ENCODE data around the gene AFG1L.

AFG1L gene

GRCh38 chr6:108452711-108453195, 157.9 kb downstream of the AFG1L start:
- Histone ChIP-seq H3K4me3 (ENCODE audit: low read length) (no peak overlapping the region), H3K9ac (ENCODE audit: low read length) (no peak overlapping the region), H3K9me3 (ENCODE audit: control insufficient read depth, low read length) (no peaks in the 10 kb centered on the region), H3K27me3 (ENCODE audit: control insufficient read depth, insufficient read depth, low read length) (no peaks in the 10 kb centered on the region), H3K4me1 (ENCODE audit: control insufficient read depth, insufficient read depth, low read length) (no peaks in the 10 kb centered on the region), H3K36me3 (ENCODE audit: control insufficient read depth, insufficient read depth, low read length) (no peaks in the 10 kb centered on the region)

- no peaks in the 10 kb centered on the region for H3K4me1 ChIP-seq (ENCODE audit: control insufficient read depth, insufficient read depth, low read length)
- H3K27me3 ChIP-seq (ENCODE audit: control insufficient read depth, insufficient read depth, low read length): no peaks in the 10 kb centered on the region
- H3K9me3 ChIP-seq (ENCODE audit: control insufficient read depth, low read length): no peaks in the 10 kb centered on the region
- H3K4me3 ChIP-seq (ENCODE audit: low read length): no peak overlapping the region
- no peak overlapping the region for H3K9ac ChIP-seq (ENCODE audit: low read length)
- H3K36me3 ChIP-seq (ENCODE audit: control insufficient read depth, insufficient read depth, low read length): no peaks in the 10 kb centered on the region
Measured at GRCh38 chr6:108453601-108454185, 158.8 kb downstream of the AFG1L start.

- Histone ChIP-seq H3K36me3 (ENCODE audit: control insufficient read depth, insufficient read depth, low read length) (no peaks in the 10 kb centered on the region), H3K9me3 (ENCODE audit: control insufficient read depth, low read length) (no peaks in the 10 kb centered on the region), H3K27me3 (ENCODE audit: control insufficient read depth, insufficient read depth, low read length) (no peaks in the 10 kb centered on the region), H3K4me1 (ENCODE audit: control insufficient read depth, insufficient read depth, low read length) (no peaks in the 10 kb centered on the region), H3K9ac (ENCODE audit: low read length) (no peak overlapping the region), H3K4me3 (ENCODE audit: low read length) (no peak overlapping the region)
Measured at GRCh38 chr6:108454356-108454755, 159.5 kb downstream of the AFG1L start.

GRCh38 chr6:108455688-108456087, 160.8 kb downstream of the AFG1L start:
- no peaks in the 10 kb centered on the region for H3K27me3 ChIP-seq (ENCODE audit: control insufficient read depth, insufficient read depth, low read length)
- no peak overlapping the region for H3K4me3 ChIP-seq (ENCODE audit: low read length)
- H3K4me1 ChIP-seq (ENCODE audit: control insufficient read depth, insufficient read depth, low read length): no peaks in the 10 kb centered on the region
- H3K9me3 ChIP-seq (ENCODE audit: control insufficient read depth, low read length): no peaks in the 10 kb centered on the region
- no peak overlapping the region for H3K9ac ChIP-seq (ENCODE audit: low read length)
- H3K36me3 ChIP-seq (ENCODE audit: control insufficient read depth, insufficient read depth, low read length): no peaks in the 10 kb centered on the region

- Histone ChIP-seq H3K9me3 (ENCODE audit: control insufficient read depth, low read length) (no peaks in the 10 kb centered on the region), H3K9ac (ENCODE audit: low read length) (no peak overlapping the region), H3K27me3 (ENCODE audit: control insufficient read depth, insufficient read depth, low read length) (no peaks in the 10 kb centered on the region), H3K4me1 (ENCODE audit: control insufficient read depth, insufficient read depth, low read length) (no peaks in the 10 kb centered on the region), H3K36me3 (ENCODE audit: control insufficient read depth, insufficient read depth, low read length) (no peaks in the 10 kb centered on the region), H3K4me3 (ENCODE audit: low read length) (no peak overlapping the region)
Measured at GRCh38 chr6:108463784-108464183, 168.9 kb downstream of the AFG1L start.

- no peak overlapping the region for H3K4me3 ChIP-seq (ENCODE audit: low read length)
Measured at GRCh38 chr6:108464418-108465097, 169.7 kb downstream of the AFG1L start.

GRCh38 chr6:108465098-108465495, 170.2 kb downstream of the AFG1L start:
- Histone ChIP-seq H3K4me1 (ENCODE audit: control insufficient read depth, insufficient read depth, low read length) (no peaks in the 10 kb centered on the region), H3K4me3 (ENCODE audit: low read length) (no peak overlapping the region), H3K9me3 (ENCODE audit: control insufficient read depth, low read length) (no peaks in the 10 kb centered on the region), H3K36me3 (ENCODE audit: control insufficient read depth, insufficient read depth, low read length) (no peaks in the 10 kb centered on the region), H3K27me3 (ENCODE audit: control insufficient read depth, insufficient read depth, low read length) (no peaks in the 10 kb centered on the region), H3K9ac (ENCODE audit: low read length) (no peak overlapping the region)

More at GRCh38 chr6:108464418-108465097, 169.7 kb downstream of the AFG1L start:
- Histone ChIP-seq H3K9me3 (ENCODE audit: control insufficient read depth, low read length) (no peaks in the 10 kb centered on the region), H3K27me3 (ENCODE audit: control insufficient read depth, insufficient read depth, low read length) (no peaks in the 10 kb centered on the region), H3K9ac (ENCODE audit: low read length) (no peak overlapping the region), H3K4me1 (ENCODE audit: control insufficient read depth, insufficient read depth, low read length) (no peaks in the 10 kb centered on the region), H3K36me3 (ENCODE audit: control insufficient read depth, insufficient read depth, low read length) (no peaks in the 10 kb centered on the region)

GRCh38 chr6:108468346-108468745, 173.5 kb downstream of the AFG1L start:
- no peaks in the 10 kb centered on the region for H3K36me3 ChIP-seq (ENCODE audit: control insufficient read depth, insufficient read depth, low read length)
- no peak overlapping the region for H3K9ac ChIP-seq (ENCODE audit: low read length)
- H3K4me1 ChIP-seq (ENCODE audit: control insufficient read depth, insufficient read depth, low read length): no peaks in the 10 kb centered on the region
- H3K4me3 ChIP-seq (ENCODE audit: low read length): no peak overlapping the region
- no peaks in the 10 kb centered on the region for H3K27me3 ChIP-seq (ENCODE audit: control insufficient read depth, insufficient read depth, low read length)
- no peaks in the 10 kb centered on the region for H3K9me3 ChIP-seq (ENCODE audit: control insufficient read depth, low read length)

- Histone ChIP-seq H3K27me3 (ENCODE audit: control insufficient read depth, insufficient read depth, low read length) (no peaks in the 10 kb centered on the region), H3K9ac (ENCODE audit: low read length) (no peak overlapping the region), H3K36me3 (ENCODE audit: control insufficient read depth, insufficient read depth, low read length) (no peaks in the 10 kb centered on the region), H3K9me3 (ENCODE audit: control insufficient read depth, low read length) (no peaks in the 10 kb centered on the region), H3K4me1 (ENCODE audit: control insufficient read depth, insufficient read depth, low read length) (no peaks in the 10 kb centered on the region), H3K4me3 (ENCODE audit: low read length) (no peak overlapping the region)
Measured at GRCh38 chr6:108469316-108469715, 174.5 kb downstream of the AFG1L start.

- no peak overlapping the region for H3K4me3 ChIP-seq (ENCODE audit: low read length)
- H3K27me3 ChIP-seq (ENCODE audit: control insufficient read depth, insufficient read depth, low read length): no peaks in the 10 kb centered on the region
- no peaks in the 10 kb centered on the region for H3K4me1 ChIP-seq (ENCODE audit: control insufficient read depth, insufficient read depth, low read length)
- H3K9me3 ChIP-seq (ENCODE audit: control insufficient read depth, low read length): no peaks in the 10 kb centered on the region
- no peaks in the 10 kb centered on the region for H3K36me3 ChIP-seq (ENCODE audit: control insufficient read depth, insufficient read depth, low read length)
- no peak overlapping the region for H3K9ac ChIP-seq (ENCODE audit: low read length)
Measured at GRCh38 chr6:108473197-108473596, 178.3 kb downstream of the AFG1L start.

- H3K4me1 ChIP-seq (ENCODE audit: control insufficient read depth, insufficient read depth, low read length): no peaks in the 10 kb centered on the region
- no peaks in the 10 kb centered on the region for H3K36me3 ChIP-seq (ENCODE audit: control insufficient read depth, insufficient read depth, low read length)
- no peak overlapping the region for H3K4me3 ChIP-seq (ENCODE audit: low read length)
- no peaks in the 10 kb centered on the region for H3K9me3 ChIP-seq (ENCODE audit: control insufficient read depth, low read length)
- H3K9ac ChIP-seq (ENCODE audit: low read length): no peak overlapping the region
- no peaks in the 10 kb centered on the region for H3K27me3 ChIP-seq (ENCODE audit: control insufficient read depth, insufficient read depth, low read length)
Measured at GRCh38 chr6:108476376-108476775, 181.5 kb downstream of the AFG1L start.

GRCh38 chr6:108476847-108477430, 182.1 kb downstream of the AFG1L start:
- Histone ChIP-seq H3K9me3 (ENCODE audit: control insufficient read depth, low read length) (no peaks in the 10 kb centered on the region), H3K4me3 (ENCODE audit: low read length) (no peak overlapping the region), H3K9ac (ENCODE audit: low read length) (no peak overlapping the region), H3K36me3 (ENCODE audit: control insufficient read depth, insufficient read depth, low read length) (no peaks in the 10 kb centered on the region), H3K4me1 (ENCODE audit: control insufficient read depth, insufficient read depth, low read length) (no peaks in the 10 kb centered on the region), H3K27me3 (ENCODE audit: control insufficient read depth, insufficient read depth, low read length) (no peaks in the 10 kb centered on the region)

Data from mucosa of stomach (tissue), 1 donor.